Measurements from ENCODE around the gene RGS14.

DNA sequence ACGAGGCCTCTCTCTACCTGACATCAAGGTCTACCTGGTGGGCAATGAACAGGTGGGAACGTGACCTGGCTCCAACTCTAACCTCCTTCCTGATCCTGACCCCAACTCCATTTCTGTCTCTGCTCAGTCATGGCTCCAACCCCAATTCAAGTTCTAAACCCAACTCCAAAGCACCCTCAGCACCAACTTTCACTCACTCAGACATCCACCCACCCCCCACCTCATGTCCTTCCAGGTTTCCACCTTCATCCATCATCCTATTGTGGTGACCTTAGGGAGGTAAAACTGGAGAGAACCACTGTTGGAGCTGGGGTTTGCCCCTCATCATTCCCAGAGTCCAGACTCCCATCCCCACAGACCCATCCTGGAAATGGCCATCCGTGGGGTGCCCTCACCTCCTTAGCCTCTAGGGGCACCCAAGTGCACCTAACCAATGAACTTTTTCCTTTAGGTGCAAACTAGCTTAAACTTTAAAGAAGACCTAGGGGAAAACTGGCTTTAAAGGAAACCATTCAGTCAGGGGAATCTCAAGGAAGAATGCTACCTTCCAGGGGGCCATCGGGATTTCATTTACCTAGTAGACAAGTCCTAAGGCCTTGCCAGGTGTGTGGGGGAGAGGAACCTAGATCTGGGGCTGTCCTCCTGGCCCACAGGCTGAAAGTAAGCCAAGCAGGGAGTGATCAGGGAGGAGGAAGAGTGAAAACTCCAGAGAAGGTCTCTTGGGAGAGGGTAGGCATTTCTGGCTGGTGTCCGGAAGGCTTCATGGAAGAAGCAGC is 11.3 kb downstream of the RGS14 start:
- TF ChIP-seq, protein P1, sequence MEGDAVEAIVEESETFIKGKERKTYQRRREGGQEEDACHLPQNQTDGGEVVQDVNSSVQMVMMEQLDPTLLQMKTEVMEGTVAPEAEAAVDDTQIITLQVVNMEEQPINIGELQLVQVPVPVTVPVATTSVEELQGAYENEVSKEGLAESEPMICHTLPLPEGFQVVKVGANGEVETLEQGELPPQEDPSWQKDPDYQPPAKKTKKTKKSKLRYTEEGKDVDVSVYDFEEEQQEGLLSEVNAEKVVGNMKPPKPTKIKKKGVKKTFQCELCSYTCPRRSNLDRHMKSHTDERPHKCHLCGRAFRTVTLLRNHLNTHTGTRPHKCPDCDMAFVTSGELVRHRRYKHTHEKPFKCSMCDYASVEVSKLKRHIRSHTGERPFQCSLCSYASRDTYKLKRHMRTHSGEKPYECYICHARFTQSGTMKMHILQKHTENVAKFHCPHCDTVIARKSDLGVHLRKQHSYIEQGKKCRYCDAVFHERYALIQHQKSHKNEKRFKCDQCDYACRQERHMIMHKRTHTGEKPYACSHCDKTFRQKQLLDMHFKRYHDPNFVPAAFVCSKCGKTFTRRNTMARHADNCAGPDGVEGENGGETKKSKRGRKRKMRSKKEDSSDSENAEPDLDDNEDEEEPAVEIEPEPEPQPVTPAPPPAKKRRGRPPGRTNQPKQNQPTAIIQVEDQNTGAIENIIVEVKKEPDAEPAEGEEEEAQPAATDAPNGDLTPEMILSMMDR (IDR thresholded peaks at IDR 0.05) = peak; percentile 25 to 66 (median 30)
- no peak for TF ChIP-seq EP300 (IDR thresholded peaks at IDR 0.05)
- no peak for TF ChIP-seq POLR2A (IDR thresholded peaks at IDR 0.05; ENCODE audit: low read depth)
- TF ChIP-seq POLR2AphosphoS5 (IDR thresholded peaks at IDR 0.05) = no peak
